GM18909 (cell line): ENCODE measurements around the gene SFXN3.
A peak's percentile ranks its signal among the peaks of the same experiment; 100 is the strongest.

ENCODE experiments used
- ATAC-seq: cut with Tn5 transposase; IDR thresholded peaks from one replicate; pipeline ENCODE4 v1.9.1; 2021; ENCODE audit warnings: mild to moderate bottlenecking; ENCODE audit not compliant: unreplicated experiment, poor library complexity

The SFXN3 gene

GRCh38 chr10:101014230-101014884 lies 16.7 kb upstream of the SFXN3 start:
- ATAC-seq = peak; percentile 47

- no peak for ATAC-seq
These were observed 16.0 kb upstream of the SFXN3 start for GRCh38 chr10:101014966-101015581.

GRCh38 chr10:101015582-101015973 lies 15.5 kb upstream of the SFXN3 start:
- ATAC-seq = no peak

GRCh38 chr10:101016814-101017213 lies 14.2 kb upstream of the SFXN3 start:
- no peak for ATAC-seq

- ATAC-seq = no peak
These were observed 12.9 kb upstream of the SFXN3 start for GRCh38 chr10:101018118-101018599.

- ATAC-seq = no peak
These were observed 12.2 kb upstream of the SFXN3 start for GRCh38 chr10:101018600-101019439.

- no peak for ATAC-seq
These were observed 11.7 kb upstream of the SFXN3 start for GRCh38 chr10:101019440-101019703.

- ATAC-seq = no peak
These were observed 10.5 kb upstream of the SFXN3 start for GRCh38 chr10:101020427-101021075.

GRCh38 chr10:101021239-101021638 lies 9.8 kb upstream of the SFXN3 start:
- no peak for ATAC-seq

GRCh38 chr10:101021692-101022251 lies 9.3 kb upstream of the SFXN3 start:
- ATAC-seq = no peak

- no peak for ATAC-seq
These were observed 7.9 kb upstream of the SFXN3 start for GRCh38 chr10:101022967-101023705.

- no peak for ATAC-seq
These were observed 3.8 kb upstream of the SFXN3 start for GRCh38 chr10:101027106-101027720.

GRCh38 chr10:101028446-101029337 lies 2.3 kb upstream of the SFXN3 start:
- no peak for ATAC-seq

- ATAC-seq = no peak
These were observed 1.3 kb upstream of the SFXN3 start for GRCh38 chr10:101029520-101030295.

GRCh38 chr10:101030496-101031127 lies 422 bp upstream of the SFXN3 start:
- no peak for ATAC-seq

GRCh38 chr10:101031796-101032636 lies 982 bp downstream of the SFXN3 start:
- ATAC-seq = peak; percentile 44
